GM12878 (cell line): ENCODE measurements around the gene CEACAM6.

Source experiments
- EP300 ChIP-seq, 2 experiments: fragments of 150-350 bp in 1 of 2; IDR thresholded peaks; 2 replicates each; pipeline ENCODE4 v1.6.1; 2011 to 2012; ENCODE audit warnings: low read depth in 2 of 2, low read length in 2 of 2, borderline replicate concordance in 1 of 2, improper control_type of control experiment in 1 of 2, inconsistent platforms in 1 of 2; ENCODE audit not compliant: control insufficient read depth in 1 of 2
- EZH2 ChIP-seq: IDR thresholded peaks from 2 replicates; pipeline ENCODE4 v1.6.1; 2012; ENCODE audit warnings: low read depth, mild to moderate bottlenecking, control low read depth, inconsistent platforms, low read length, borderline replicate concordance; ENCODE audit not compliant: control insufficient read depth
- HDAC6 ChIP-seq: fragments of 200-600 bp; sonication (generic); IDR thresholded peaks from one replicate; pipeline ENCODE4 v1.8.0; 2017; ENCODE audit warnings: antibody characterized with exemption; ENCODE audit not compliant: unreplicated experiment
- POLR2AphosphoS5 ChIP-seq: IDR thresholded peaks from 2 replicates; pipeline ENCODE4 v1.6.1; 2011; ENCODE audit warnings: mild to moderate bottlenecking, low read length, inconsistent platforms
- RBBP5 ChIP-seq: fragments of 200-600 bp; sonication (generic); conservative IDR thresholded peaks from 2 replicates; pipeline ENCODE4 v1.6.1; 2016
- SMAD1 ChIP-seq: fragments of 450-650 bp; IDR thresholded peaks from 2 replicates; pipeline ENCODE4 v1.6.1; 2018; ENCODE audit warnings: mild to moderate bottlenecking, low read depth; ENCODE audit not compliant: partially characterized antibody
- YY1 ChIP-seq: IDR thresholded peaks from 2 replicates; pipeline ENCODE4 v1.6.1; 2011; ENCODE audit warnings: low read depth, mild to moderate bottlenecking, low read length
- TF ChIP-seq, protein P1 (sequence below), 3 experiments: IDR thresholded peaks in 2 of 3; conservative IDR thresholded peaks in 1 of 3; 2 replicates each; pipeline ENCODE4 v1.5.1; 2011; ENCODE audit warnings: low read depth in 3 of 3, low read length in 3 of 3, mild to moderate bottlenecking in 3 of 3, control low read depth in 2 of 3, moderate library complexity in 2 of 3, inconsistent platforms in 1 of 3, mixed read lengths in 1 of 3; ENCODE audit not compliant: control insufficient read depth in 2 of 3, insufficient read depth in 1 of 3; ENCODE audit errors: extremely low read depth in 1 of 3

GRCh38 chr19:41758846-41759245, 3.5 kb downstream of the CEACAM6 start:
- TF ChIP-seq HDAC6 (no peak), EZH2 (no peak), EP300 (IDR thresholded peaks at IDR 0.05; ENCODE audit: borderline replicate concordance in 1 of 2, control insufficient read depth in 1 of 2, low read depth in 2 of 2, low read length in 2 of 2) (no peak), RBBP5 (no peak), POLR2AphosphoS5 (no peak), SMAD1 (no peak), YY1 (no peak)
- TF ChIP-seq, protein P1, sequence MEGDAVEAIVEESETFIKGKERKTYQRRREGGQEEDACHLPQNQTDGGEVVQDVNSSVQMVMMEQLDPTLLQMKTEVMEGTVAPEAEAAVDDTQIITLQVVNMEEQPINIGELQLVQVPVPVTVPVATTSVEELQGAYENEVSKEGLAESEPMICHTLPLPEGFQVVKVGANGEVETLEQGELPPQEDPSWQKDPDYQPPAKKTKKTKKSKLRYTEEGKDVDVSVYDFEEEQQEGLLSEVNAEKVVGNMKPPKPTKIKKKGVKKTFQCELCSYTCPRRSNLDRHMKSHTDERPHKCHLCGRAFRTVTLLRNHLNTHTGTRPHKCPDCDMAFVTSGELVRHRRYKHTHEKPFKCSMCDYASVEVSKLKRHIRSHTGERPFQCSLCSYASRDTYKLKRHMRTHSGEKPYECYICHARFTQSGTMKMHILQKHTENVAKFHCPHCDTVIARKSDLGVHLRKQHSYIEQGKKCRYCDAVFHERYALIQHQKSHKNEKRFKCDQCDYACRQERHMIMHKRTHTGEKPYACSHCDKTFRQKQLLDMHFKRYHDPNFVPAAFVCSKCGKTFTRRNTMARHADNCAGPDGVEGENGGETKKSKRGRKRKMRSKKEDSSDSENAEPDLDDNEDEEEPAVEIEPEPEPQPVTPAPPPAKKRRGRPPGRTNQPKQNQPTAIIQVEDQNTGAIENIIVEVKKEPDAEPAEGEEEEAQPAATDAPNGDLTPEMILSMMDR (IDR thresholded peaks at IDR 0.05 in 2 of 3, conservative IDR thresholded peaks at IDR 0.05 in 1 of 3; ENCODE audit: control insufficient read depth in 2 of 3, extremely low read depth in 1 of 3, insufficient read depth in 1 of 3, low read depth in 3 of 3, low read length in 3 of 3) = no peak
